ENCODE data around the gene ZNF184.
"Not testable (repeated sequence)": the region's sequence is repeated elsewhere in the genome, so short reads cannot be mapped to it uniquely, and the experiment has no call there.

Gene ZNF184

DNA sequence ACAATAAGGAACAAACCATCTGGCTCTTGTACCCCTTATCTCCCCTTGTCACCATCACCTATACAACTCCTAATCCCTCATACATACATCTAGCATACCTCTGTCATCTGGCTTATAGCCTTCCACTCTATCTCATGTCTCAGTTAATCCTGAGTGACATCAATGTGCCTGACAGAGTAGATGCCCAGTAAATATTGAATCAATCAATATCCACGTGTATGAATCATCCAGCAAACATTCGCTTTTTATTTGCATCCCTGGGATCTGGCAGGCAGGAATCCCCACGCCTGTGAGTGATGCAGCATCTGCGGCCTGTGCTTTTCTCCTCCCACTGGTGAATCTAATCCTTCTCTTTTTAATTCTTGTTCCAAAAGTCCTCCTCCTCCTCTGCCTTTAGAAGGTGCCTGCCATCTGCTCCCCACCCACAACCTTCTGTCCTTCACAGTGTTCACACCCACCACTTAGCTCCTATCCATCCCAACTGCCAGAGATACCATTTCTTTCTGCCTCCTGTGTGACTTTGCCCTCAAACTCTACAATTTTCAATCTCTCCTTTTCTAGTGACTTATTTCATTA is 46.8 kb downstream of the ZNF184 start:
- TF ChIP-seq CTCF (IDR thresholded peaks at IDR 0.05; ENCODE audit: low read depth, low read length, missing control alignments) = no peak
- no peak overlapping the region for H3K4me3 ChIP-seq (replicated peaks; ENCODE audit: low read depth, low read length)
- DNase-seq (ENCODE audit: extremely low read depth, low read depth) = no peak

GRCh38 chr6:27424851-27425250 is 48.1 kb downstream of the ZNF184 start:
- DNase-seq (ENCODE audit: extremely low read depth, low read depth); H3K4me3 ChIP-seq (replicated peaks; ENCODE audit: low read depth, low read length): not testable (repeated sequence)

DNA sequence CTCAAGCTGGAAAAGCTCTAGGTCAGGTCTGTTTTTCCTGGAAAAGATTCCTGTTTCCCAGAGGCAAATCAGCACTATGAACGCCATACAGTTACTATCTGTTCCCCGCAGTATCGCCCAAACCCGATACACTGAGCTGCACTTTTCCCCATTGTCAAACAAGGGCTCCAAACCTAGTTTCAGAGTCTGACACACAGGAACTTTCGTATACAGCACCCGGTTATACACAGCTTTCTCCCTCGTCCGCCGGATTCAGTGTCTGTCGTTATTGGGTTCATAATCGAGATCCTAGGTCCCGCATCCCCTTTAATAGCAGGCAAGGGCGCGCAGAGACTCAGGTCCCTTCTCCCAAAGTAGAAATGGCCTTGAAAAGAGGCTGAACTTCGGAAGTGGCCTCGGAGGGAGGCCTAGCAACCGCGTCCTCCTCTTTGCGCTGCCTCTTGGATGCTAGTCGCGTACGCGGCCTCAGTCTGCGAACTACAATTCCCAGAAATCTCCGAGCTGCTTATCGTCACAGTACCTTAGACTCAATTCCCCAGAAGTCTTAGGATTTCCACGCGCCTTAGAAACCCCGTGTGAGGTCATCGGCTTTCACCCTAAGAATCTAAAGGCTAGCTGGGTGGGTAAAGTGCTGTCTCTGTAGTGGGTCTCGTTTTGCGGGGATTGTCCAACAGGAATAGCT is 50.1 kb downstream of the ZNF184 start:
- H3K4me3 ChIP-seq (replicated peaks; ENCODE audit: low read depth, low read length) = no peak overlapping the region

DNA sequence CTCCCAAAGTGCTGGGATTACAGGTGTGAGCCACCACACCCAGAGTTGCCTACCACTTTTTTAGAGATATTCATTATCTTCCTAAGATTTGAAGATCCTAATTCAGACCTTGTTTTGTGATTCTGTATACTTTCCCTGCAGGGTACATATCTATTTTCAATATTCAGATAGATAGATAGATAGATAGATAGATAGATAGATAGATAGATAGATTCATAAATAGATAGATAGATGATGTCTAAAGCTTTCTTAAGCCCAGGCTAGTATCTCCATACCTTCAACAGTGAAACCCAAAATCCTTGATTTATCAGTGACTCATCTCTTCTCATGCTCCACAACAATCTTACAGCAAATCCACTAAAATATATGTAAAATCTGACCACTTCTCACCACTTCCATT is 53.5 kb downstream of the ZNF184 start:
- H3K4me3 ChIP-seq (replicated peaks; ENCODE audit: low read depth, low read length) = no peak overlapping the region
- no peak for TF ChIP-seq CTCF (IDR thresholded peaks at IDR 0.05; ENCODE audit: low read depth, low read length, missing control alignments)
- no peak for DNase-seq (ENCODE audit: extremely low read depth, low read depth)

More for the DNA sequence above, 50.1 kb downstream of the ZNF184 start:
- TF ChIP-seq CTCF (IDR thresholded peaks at IDR 0.05; ENCODE audit: low read depth, low read length, missing control alignments) = no peak
- no peak for DNase-seq (ENCODE audit: extremely low read depth, low read depth)

GRCh38 chr6:27415898-27416297 is 57.0 kb downstream of the ZNF184 start:
- DNase-seq (ENCODE audit: extremely low read depth, low read depth) = no peak
- no peak overlapping the region for H3K4me3 ChIP-seq (replicated peaks; ENCODE audit: low read depth, low read length)
- no peak for TF ChIP-seq CTCF (IDR thresholded peaks at IDR 0.05; ENCODE audit: low read depth, low read length, missing control alignments)

DNA sequence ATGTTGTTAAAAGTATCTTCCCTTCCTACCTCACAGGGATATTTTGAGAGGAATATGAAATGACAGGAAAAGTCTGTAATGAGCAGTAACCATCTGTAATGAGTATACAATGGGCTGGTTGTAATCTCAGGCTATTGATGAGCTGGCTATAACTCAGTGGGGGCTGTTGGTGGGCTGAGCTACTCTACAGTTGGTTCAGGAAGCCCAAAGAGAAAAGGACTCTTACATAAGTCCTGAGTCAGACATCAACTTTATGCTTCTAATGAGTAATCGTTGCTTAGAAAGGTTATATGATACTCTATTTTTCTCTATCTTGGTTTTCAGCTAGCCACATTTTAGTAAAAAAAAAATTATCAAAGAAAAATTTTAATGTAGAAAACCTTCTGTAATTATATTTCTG is 57.9 kb downstream of the ZNF184 start:
- H3K4me3 ChIP-seq (replicated peaks; ENCODE audit: low read depth, low read length) = no peak overlapping the region
- DNase-seq (ENCODE audit: extremely low read depth, low read depth) = no peak
- no peak for TF ChIP-seq CTCF (IDR thresholded peaks at IDR 0.05; ENCODE audit: low read depth, low read length, missing control alignments)

GRCh38 chr6:27414300-27414699 is 58.6 kb downstream of the ZNF184 start:
- no peak for TF ChIP-seq CTCF (IDR thresholded peaks at IDR 0.05; ENCODE audit: low read depth, low read length, missing control alignments)
- H3K4me3 ChIP-seq (replicated peaks; ENCODE audit: low read depth, low read length) = no peak overlapping the region
- DNase-seq (ENCODE audit: extremely low read depth, low read depth) = no peak
